IPS-11a (cell line): ENCODE results near the gene NME4.
"Not testable (repeated sequence)": the region's sequence is repeated elsewhere in the genome, so short reads cannot be mapped to it uniquely, and the experiment has no call there.

Experiments
- H3K4me3 ChIP-seq: one replicate; pipeline ENCODE4 v1.5.1; 2013; ENCODE audit warnings: low read depth, low read length, control low read depth

The NME4 gene

GRCh38 chr16:375927-376816 is 20.8 kb upstream of the NME4 start:
- H3K4me3 ChIP-seq, result no peak overlapping the region

GRCh38 chr16:376817-377418 is 20.1 kb upstream of the NME4 start:
- H3K4me3 ChIP-seq, result no peak overlapping the region

DNA sequence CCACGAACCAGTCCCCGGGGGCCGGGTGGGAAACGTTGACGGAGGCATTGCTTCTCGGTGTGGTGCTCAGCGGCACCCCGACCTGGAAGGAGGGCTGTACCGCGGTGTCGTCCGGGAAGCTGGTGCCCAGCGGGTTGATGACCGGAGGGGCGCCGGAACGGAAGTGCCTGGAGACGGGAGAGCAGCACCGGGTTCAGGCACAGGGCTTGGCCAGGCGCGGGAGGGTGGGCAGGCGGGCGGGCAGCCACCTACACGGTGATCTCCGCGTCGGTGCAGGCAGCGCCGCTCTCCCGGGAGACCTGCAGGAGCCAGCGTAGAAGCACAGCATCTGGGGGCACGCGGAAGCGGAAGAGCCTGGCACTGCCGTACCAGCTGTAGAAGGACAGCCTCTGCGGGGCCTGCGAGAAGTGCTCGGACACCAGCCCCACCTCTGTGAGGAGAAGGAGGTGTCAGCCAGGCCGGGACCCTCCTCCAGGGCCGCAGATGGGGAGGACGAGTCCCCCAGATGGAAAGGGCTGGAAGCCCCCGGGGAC is 19.5 kb upstream of the NME4 start:
- no peak overlapping the region for H3K4me3 ChIP-seq

GRCh38 chr16:378113-378820 is 18.7 kb upstream of the NME4 start:
- H3K4me3 ChIP-seq, result not testable (repeated sequence)

GRCh38 chr16:378821-379182 is 18.2 kb upstream of the NME4 start:
- no peak overlapping the region for H3K4me3 ChIP-seq

- H3K4me3 ChIP-seq, result no peak overlapping the region
Measured at GRCh38 chr16:379183-379960, 17.6 kb upstream of the NME4 start.

DNA sequence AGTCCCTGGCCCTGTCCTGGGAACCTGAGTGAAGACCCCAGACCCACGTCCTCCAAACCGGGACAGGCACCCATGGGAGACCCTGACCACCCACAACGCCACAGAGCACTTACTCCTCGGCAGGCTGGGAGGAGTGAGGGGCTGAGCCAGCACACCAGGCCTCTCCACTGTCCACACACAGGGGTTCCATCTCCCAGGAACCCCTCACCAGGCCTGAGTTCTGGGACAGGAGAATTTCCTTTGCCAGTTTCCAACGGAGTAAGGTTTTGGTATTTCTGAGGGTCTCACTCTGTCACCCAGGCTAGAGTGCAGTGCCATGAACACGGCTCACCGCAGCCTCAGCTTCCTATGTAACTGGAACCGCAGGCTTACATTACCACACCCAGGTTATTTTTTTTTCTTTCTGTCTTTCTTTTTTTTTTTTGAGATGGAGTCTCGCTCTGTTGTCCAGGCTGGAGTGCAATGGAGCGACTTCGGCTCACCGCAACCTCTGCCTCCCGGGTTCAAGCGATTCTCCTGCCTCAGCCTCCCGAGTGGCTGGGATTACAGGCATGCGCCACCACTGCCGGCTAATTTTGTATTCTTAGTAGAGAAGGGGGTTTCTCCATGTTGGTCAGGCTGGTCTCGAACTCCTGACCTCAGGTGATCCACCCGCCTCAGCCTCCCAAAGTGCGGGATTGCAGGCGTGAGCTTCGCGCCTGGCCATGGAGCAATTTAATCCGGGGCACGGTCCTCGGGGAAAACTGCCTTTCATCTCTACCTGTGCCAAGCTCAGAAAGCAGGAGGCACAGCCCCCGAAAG is 16.8 kb upstream of the NME4 start:
- H3K4me3 ChIP-seq, result peak overlapping the region; percentile 72

DNA sequence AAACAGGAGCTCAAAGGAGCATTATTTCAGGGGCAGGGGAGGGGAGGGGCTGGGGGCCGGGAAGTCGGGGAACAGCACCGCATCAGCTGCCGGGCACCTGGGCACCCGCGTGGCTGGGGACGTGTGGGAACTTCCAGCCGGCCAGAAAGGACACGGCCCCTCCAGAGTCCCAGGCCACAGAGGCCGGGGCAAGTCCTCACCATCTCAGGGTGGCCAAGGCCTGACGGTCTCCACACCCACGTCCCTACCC is 16.3 kb upstream of the NME4 start:
- peak overlapping the region; percentile 72 for H3K4me3 ChIP-seq

DNA sequence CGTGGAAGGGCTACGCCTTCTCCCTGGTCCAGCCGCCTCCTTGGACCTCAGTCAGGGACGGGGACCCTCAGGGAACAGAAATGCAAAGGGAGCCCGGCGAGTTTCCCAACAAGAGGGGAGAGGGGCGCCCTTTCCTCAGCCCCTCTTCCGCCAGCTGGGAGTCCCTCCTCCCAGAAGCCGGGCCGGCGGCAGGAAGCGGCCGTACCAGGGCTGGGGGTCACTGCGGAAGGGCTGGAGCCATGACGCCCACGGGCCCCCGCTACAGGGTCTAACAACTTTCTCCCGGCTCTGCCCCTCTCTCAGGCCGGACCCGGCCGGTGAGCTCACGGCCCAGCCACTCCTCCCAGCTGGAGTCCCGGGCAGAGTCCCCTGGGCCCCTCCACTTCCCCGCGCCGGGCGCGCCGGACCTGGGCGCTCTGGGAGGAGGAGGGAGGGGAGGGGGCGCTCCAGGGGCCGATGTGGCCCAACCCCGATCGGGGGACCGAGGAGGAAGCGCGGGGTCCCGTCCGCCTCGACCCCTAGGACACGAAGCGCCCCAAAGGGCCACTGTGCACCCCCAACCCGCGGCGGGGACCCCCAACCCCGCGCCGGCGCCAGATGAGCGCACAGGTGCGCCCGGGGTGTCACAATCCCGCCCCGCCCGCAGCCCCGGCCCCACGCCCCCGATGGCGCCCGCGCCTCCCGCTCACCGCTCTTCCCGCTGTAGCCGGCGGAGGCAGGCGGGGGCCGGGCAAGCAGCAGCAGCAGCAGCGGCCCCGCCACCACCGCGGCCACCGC is 15.8 kb upstream of the NME4 start:
- peak overlapping the region; percentile 72 for H3K4me3 ChIP-seq

DNA sequence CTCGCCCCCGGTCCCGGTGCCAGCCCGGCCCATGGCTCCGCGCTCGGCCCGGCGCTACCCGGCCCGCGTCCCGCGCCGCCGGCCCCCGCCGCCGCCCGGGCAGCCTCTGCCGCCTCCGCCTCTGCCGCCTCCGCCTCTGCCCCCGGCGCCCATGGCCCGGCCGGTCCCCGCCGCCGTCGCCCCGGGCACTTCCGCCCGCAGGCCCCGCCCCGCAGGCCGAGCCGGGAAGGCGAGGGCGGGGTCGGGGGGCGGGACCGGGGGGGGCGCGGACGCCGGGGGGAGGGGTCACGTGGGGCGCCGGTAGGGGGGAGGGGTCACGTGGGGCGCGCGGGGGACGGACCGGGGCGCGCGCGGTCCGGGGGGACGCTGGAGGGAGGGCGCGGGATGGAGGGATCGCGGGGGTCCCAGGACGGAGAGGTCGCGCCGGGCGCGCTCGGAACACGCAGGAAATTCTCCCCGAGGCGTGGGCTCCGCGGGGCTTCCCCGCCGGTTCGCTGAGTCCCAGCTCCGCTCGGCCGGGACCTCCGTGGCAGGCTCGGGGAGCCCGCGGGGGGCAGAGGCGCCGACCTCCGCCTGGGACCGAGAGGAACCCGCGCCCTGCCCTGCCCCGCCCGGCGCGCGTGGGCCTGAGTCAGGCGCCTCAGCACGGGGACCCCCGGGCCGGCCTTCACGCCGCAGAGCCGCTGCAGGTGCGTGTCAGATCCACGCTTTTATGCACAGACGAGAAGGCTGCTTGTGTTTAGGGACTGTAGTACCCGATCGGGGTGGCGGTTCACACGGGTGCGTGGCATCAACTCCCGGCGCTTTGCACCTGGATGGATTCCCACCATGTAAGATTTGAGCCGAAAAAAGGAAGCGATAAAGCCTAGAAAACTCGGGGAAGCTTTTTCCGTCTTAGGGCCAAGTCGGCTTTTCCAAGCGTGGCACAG is 14.9 kb upstream of the NME4 start, which contains the start of gene PGAP6:
PGAP6 (minus strand) TSS at position 190 of the 929 bp plus-strand sequence; CDS start at position 33, 157 bp downstream.
- H3K4me3 ChIP-seq, result peak within 1 kb of the TSS; percentile 75

DNA sequence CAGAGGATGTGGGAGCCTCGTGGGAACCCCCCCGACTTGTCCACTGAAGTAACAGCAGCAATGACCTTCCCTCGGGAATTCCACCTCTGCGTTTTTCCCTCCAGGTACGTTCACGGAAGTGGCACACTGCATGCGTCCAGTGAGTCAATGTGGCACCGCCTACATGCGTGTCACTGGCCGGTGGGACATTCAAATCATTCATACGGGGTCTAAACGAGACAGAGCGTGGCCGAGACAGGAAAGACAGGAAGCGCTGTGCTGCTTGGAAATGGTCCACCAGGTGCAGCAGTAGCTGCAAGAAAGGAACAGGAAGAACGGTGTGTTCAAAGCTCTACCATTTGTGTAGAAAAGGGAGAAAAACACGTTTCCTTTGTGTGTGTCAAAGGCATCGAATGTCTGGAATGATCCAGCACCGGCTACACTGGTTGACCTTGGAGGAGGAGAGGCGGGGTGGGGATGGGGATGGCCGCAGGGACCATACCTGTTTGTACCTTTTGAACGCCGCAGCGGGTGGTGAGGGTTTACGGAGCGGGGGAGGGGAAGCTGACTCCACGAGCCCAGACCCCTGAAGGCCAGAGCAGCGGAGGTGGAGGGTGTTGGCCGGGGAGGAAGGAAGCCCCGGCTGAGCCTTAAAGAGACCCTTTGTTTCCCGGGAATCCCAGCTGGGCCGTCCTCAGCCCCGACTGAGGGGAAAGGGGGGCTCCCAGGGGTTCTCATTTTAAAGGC is 13.5 kb upstream of the NME4 start:
- peak overlapping the region; percentile 14 for H3K4me3 ChIP-seq

GRCh38 chr16:386641-387156 is 10.3 kb upstream of the NME4 start:
- no peak overlapping the region for H3K4me3 ChIP-seq

- H3K4me3 ChIP-seq, result not testable (repeated sequence)
Measured at GRCh38 chr16:387761-388666, 9.0 kb upstream of the NME4 start.

DNA sequence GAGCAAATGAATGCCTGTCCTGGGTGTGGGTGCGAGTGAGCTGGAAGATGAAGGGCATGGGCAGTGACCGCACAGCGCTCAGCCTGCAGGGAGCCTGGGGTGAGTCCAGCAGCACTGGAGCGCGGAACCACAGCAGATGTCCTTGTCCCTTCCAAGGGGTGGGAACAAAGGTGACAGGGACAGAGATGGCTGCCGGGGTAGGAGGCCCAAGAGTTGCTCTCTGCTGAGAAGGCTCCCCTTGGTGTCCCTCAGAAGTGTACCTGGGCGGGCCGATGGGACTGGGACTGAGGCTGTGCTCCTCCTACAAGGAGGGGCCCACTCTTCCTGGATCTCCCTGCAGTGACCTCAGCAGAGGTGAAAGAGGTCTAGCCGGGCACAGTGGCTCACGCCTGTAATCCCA is 7.6 kb upstream of the NME4 start:
- no peak overlapping the region for H3K4me3 ChIP-seq

DNA sequence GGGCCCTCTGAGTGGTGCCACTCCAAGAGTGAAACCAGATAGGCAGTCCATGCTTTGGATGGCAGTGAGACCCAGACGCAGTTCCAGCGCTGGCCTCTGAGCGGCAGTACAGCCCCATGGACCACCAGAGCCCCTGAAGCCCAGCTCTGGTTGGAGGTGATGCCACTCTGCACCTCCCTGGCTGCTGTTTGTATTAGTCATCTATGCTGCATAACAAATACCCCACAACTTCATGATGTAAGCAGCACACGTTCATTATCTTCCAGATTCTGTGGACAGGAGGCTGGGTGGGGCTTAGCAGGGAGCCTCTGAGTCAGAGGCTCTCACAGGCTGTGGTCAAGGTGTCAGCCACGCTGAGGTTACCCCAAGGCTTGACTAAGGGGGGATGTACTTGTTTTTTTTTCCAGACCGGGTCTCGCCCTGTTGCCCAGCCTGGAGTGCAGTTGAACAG is 5.1 kb upstream of the NME4 start:
- H3K4me3 ChIP-seq, result no peak overlapping the region

DNA sequence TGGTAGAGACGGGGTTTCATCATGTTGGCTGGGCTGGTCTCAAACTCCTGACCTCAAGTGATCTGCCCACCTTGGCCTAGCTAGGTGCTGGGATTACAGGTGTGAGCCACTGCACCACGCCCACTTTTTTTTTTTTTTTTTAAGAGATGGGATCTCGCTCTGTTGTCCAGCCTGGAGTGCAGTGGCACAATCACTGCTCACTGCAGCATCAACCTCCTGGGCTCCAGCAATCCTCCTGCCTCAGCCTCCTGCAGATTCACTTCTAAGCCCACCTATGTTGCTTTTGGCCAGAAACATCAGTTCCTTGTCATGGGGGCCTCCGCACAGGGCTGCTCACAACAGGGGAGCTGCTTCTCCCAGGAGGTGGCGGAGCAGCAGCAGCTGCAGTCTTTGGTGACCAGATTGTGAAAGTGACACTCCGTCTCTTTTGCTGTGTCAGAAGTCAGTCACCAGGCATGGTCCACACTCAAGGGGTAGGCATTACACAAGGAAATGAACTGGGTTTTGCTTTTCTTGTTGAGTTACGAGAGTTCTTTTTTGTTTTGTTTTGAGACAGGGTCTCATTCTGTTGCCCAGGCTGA is 4.5 kb upstream of the NME4 start:
- H3K4me3 ChIP-seq, result no peak overlapping the region
